ENCODE measurements around the gene RHEB. TPM values are rescaled to one million over a fixed set of nuclear protein-coding genes. Genes with fewer than 3 reads are reported as not detected.

Gene RHEB
- total RNA-seq, 4 donors from 2014 or later = 37.1 to 82.6 (median 54.4) TPM

GRCh38 chr7:151477867-151478266, 41.8 kb downstream of the RHEB start:
- Histone ChIP-seq H3K9me3 (no peaks in the 10 kb centered on the region), H3K27me3 (no peaks in the 10 kb centered on the region), H3K36me3 (peaks cover 0 to 73% (median 0%) of the 10 kb centered on the region in 3 donors), H3K27ac (no peak overlapping the region), H3K4me1 (peaks cover 6 to 15% (median 9%) of the 10 kb centered on the region in 3 donors), H3K4me3 (no peak overlapping the region)
- WGBS, 2 donors = 82 to 91% methylated on average over 7 of the region's 7 CpGs
- no peak for TF ChIP-seq CTCF (IDR thresholded peaks at IDR 0.05)
- no peak for TF ChIP-seq POLR2A (IDR thresholded peaks at IDR 0.05)
- DNase-seq = no peak
- intact Hi-C loops (cut with DNase I) = no loop called here

DNA sequence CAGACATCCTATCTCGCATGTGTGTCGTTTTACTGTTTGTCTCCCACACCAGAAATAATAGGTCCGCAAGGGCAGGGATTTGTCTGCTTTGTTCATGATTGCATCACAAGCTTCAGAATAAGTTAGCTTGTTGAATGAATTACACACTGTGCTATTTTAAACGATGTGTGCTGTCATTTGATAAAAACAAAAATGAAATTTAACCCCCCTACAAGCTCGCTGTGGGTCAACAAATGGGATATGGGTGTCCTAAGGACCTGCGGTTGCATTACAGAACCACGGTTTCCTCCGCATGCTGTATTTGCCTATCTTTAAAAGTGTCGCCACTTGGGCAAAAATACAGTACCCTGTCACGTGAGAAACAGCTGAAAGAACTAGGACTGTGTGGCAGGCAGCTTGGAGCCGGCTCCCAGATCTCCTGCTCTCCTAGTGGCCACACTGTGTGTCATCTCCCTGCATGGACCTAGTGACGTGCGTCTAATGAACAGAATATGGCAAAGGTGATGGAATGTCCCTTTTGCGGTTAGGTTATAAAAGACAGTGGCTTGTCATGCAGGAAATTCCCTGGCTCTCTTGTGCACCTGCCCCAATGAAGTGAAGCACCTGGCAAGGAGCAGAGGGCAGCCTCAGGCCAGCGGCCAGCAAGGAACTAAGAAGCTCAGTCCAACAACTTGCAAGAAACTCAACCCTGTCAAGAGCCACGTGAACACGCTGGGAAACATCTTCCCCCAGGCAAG, 46.9 kb downstream of the RHEB start:
- Histone ChIP-seq H3K9me3 (no peaks in the 10 kb centered on the region), H3K27ac (peak overlapping the region in 1 of 4 donors; percentile 33), H3K4me3 (no peak overlapping the region), H3K36me3 (peaks cover 9 to 87% (median 13%) of the 10 kb centered on the region in 3 donors), H3K27me3 (no peaks in the 10 kb centered on the region), H3K4me1 (peaks cover 0 to 25% (median 0%) of the 10 kb centered on the region in 3 donors)
- WGBS, 2 donors = 68 to 73% methylated on average over 11 to 13 of the region's 17 CpGs
- intact Hi-C loops (cut with DNase I) = no loop called here
- TF ChIP-seq POLR2A (IDR thresholded peaks at IDR 0.05) (no peak), CTCF (IDR thresholded peaks at IDR 0.05) (no peak)
- DNase-seq = no peak

GRCh38 chr7:151470711-151471110, 49.0 kb downstream of the RHEB start:
- H3K9me3 ChIP-seq = no peaks in the 10 kb centered on the region
- DNase-seq = no peak
- TF ChIP-seq POLR2A (IDR thresholded peaks at IDR 0.05) (no peak), CTCF (IDR thresholded peaks at IDR 0.05) (no peak)
- intact Hi-C loops (cut with DNase I) = no loop called here
- H3K27ac ChIP-seq = no peak overlapping the region
- peaks cover 0 to 25% (median 0%) of the 10 kb centered on the region in 3 donors for H3K4me1 ChIP-seq
- WGBS, 2 donors = 72 to 84% methylated on average over 2 of the region's 2 CpGs
- no peak overlapping the region for H3K4me3 ChIP-seq
- H3K36me3 ChIP-seq = peaks cover 9 to 94% (median 22%) of the 10 kb centered on the region in 3 donors
- H3K27me3 ChIP-seq = no peaks in the 10 kb centered on the region

DNA sequence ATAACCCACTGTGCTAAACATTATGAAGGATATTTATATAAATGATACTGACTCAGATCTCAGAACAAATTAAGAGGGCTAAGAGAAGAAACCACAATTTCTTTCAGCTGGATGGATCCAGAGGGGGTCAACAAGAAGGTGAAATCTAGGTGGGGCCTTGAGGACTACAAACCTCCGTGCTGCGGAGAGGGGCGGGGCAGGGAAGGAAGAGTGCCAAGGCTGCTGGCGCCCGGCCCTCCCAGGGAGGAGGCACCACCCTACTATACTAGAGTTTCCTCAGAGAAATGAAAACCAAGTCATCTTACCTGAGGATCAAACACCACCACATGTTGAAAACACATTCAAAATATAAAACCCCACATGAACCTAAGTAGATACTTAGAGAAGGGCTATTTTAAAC, 50.4 kb downstream of the RHEB start:
- Histone ChIP-seq H3K36me3 (peaks cover 9 to 100% (median 28%) of the 10 kb centered on the region in 3 donors), H3K4me3 (no peak overlapping the region), H3K27me3 (no peaks in the 10 kb centered on the region), H3K4me1 (peaks cover 0 to 25% (median 0%) of the 10 kb centered on the region in 3 donors), H3K27ac (no peak overlapping the region), H3K9me3 (no peaks in the 10 kb centered on the region)
- WGBS, 2 donors = 44 to 47% methylated on average over 5 of the region's 5 CpGs
- DNase-seq = no peak
- no peak for TF ChIP-seq POLR2A (IDR thresholded peaks at IDR 0.05)
- intact Hi-C loops (cut with DNase I) = no loop called here

- H3K27ac ChIP-seq = peak overlapping the region in 2 of 4 donors; percentile 15 to 28
- intact Hi-C loops (cut with DNase I) = no loop called here
- 87 to 94% methylated on average over 19 of the region's 19 CpGs for WGBS, 2 donors
These were observed 51.3 kb downstream of the RHEB start for GRCh38 chr7:151468217-151469018.

More at GRCh38 chr7:151468217-151469018, 51.3 kb downstream of the RHEB start:
- TF ChIP-seq CTCF (IDR thresholded peaks at IDR 0.05) = no peak
- no peak for TF ChIP-seq POLR2A (IDR thresholded peaks at IDR 0.05)
- H3K4me3 ChIP-seq = no peak overlapping the region
- H3K9me3 ChIP-seq = peaks cover 0 to 2% (median 0%) of the 10 kb centered on the region in 3 donors
- H3K4me1 ChIP-seq = peaks cover 0 to 25% (median 0%) of the 10 kb centered on the region in 3 donors
- no peak for DNase-seq
- peaks cover 9 to 94% (median 28%) of the 10 kb centered on the region in 3 donors for H3K36me3 ChIP-seq
- H3K27me3 ChIP-seq = no peaks in the 10 kb centered on the region

All from esophagus squamous epithelium (tissue), 5 donors.